Myocyte (in vitro differentiated cells): Measurements from ENCODE around the gene NBEAL2. TPM values are rescaled to one million over a fixed set of nuclear protein-coding genes. Genes with fewer than 3 reads are reported as not detected.

ENCODE experiments used
- DNase-seq: peaks from one replicate; pipeline ENCODE4 v3.0.0-alpha.2; 2012; ENCODE audit warnings: low read depth
- total RNA-seq: library from RNA; depleted of rRNA; stranded (reverse); fragments of >200 nt; gene quantifications from 2 replicates; pipeline ENCODE4 v1.2.3, GENCODE V29; 2014

The NBEAL2 gene
- total RNA-seq, 1 donor from 2014 or later = 2.3 TPM

- DNase-seq = no peak
These were observed 18.8 kb downstream of the NBEAL2 start for GRCh38 chr3:46998121-46998851.

DNA sequence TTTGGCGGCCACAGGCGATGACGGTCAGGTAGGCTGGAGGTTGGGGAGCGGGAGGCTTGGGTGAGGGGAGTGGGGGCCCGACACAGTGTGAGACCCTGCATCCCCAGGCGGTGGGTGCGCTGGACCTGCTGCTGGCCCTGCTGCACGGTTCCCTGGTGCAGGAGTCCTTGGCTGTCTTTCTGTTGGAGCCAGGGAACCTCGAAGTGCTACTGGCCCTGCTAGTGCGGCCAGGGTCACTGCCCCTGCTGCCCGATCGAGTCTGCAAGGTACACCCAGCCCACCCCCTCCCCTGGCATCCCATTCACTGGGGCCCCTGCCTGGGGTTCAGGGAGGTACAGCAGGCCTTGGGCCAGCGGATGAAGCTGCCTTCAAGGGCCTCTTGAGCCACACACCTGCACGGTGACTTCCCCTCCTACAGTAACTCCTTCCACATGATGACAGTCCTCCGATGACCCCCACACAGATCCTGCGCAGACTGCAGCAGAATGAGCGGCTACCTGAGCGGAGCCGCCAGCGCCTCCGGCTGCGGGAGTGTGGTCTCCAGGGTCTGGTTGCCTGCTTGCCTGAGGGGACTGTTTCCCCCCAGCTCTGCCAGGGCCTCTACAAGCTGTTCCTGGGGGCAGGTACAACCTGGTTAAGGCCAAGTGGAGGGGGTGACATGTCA, 19.5 kb downstream of the NBEAL2 start:
- no peak for DNase-seq

GRCh38 chr3:46999516-47000197, 20.2 kb downstream of the NBEAL2 start:
- DNase-seq = no peak

- peak; percentile 62 for DNase-seq
These were observed 20.8 kb downstream of the NBEAL2 start for GRCh38 chr3:47000198-47000815.

DNA sequence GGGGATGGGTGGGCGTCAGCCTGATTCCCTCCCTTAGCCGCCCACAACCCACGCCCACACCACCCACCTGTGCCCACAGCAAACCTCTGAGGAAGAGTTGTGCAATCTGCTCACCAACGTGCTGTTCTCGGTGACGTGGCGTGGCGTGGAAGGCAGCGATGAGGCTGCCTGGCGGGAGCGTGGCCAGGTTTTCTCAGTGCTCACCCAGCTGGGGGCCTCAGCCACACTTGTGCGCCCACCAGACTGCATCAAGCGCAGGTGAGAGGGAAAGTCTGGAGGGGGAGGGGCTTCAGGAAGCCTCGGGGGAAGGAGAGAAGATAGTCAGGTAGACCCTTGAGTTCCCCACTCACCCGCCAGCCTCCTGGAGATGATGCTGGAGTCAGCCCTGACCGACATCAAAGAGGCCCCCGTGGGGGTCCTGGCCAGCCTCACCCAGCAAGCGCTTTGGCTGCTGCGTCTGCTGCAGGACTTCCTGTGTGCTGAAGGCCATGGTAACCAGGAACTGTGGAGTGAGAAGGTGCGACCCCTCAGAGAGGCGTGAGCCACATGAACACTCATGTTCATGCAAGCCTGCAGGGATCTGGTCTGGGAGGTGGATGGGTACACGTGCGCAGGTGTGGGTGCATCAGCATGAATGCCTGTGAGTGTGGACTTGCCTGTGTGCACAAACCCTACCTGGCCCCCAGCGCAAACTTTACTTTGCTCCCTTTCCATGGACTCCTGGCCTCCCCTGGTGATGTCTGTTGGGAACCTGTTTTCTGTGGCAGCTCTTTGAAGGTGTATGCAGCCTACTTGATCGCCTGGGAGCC, 21.7 kb downstream of the NBEAL2 start:
- no peak for DNase-seq

DNA sequence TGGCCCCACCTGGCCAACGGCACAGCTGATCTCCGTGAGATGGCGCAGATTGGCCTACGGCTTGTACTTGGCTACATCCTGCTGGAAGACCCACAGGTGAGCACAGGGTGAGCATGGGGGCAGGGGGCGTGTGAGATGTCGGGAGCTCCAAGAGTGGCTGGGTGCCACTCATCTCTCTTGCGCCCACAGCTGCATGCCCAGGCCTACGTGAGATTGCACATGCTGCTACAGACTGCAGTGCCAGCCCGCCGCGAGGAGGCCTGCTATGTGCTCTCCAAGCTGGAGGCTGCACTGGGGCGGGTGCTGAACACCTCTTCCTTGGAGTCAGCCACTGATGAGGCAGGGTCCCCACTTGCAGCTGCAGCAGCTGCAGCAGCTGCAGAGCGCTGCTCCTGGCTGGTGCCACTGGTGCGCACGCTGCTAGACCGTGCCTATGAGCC, 22.3 kb downstream of the NBEAL2 start:
- no peak for DNase-seq

DNA sequence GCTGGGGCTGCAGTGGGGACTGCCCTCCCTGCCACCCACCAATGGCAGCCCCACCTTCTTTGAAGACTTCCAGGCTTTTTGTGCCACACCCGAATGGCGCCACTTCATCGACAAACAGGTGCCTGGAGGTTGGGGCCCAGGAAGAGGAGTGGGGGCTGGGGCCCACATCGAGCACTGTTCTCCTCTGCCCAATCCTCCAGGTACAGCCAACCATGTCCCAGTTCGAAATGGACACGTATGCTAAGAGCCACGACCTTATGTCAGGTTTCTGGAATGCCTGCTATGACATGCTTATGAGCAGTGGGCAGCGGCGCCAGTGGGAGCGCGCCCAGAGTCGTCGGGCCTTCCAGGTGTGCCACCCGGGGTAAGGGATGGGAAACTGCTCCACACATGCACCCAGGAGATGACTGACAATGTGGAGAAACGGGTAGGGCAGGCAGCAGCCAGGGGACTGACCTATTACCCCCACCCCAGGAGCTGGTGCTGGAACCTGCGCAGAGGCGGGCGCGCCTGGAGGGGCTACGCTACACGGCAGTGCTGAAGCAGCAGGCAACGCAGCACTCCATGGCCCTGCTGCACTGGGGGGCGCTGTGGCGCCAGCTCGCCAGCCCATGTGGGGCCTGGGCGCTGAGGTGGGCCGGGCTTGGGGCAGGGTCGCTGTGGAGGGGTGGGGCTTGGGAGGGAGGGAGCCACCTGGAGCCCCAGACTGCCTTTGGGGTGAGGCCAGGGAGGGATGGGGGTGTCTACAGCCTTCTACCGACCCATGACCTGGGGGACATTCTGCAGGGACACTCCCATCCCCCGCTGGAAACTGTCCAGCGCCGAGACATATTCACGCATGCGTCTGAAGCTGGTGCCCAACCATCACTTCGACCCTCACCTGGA, 22.9 kb downstream of the NBEAL2 start:
- DNase-seq = no peak

DNA sequence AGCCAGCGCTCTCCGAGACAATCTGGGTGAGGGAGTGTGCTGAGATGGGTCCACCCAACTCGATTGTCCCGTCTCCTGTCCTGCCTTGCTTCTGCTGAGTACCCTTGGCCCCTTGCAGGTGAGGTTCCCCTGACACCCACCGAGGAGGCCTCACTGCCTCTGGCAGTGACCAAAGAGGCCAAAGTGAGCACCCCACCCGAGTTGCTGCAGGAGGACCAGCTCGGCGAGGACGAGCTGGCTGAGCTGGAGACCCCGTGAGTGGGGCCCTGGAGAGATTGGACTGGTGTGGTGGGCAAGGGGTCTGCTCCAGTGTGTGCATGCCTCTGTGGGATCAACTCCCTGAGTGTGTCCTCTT, 23.6 kb downstream of the NBEAL2 start:
- no peak for DNase-seq

DNA sequence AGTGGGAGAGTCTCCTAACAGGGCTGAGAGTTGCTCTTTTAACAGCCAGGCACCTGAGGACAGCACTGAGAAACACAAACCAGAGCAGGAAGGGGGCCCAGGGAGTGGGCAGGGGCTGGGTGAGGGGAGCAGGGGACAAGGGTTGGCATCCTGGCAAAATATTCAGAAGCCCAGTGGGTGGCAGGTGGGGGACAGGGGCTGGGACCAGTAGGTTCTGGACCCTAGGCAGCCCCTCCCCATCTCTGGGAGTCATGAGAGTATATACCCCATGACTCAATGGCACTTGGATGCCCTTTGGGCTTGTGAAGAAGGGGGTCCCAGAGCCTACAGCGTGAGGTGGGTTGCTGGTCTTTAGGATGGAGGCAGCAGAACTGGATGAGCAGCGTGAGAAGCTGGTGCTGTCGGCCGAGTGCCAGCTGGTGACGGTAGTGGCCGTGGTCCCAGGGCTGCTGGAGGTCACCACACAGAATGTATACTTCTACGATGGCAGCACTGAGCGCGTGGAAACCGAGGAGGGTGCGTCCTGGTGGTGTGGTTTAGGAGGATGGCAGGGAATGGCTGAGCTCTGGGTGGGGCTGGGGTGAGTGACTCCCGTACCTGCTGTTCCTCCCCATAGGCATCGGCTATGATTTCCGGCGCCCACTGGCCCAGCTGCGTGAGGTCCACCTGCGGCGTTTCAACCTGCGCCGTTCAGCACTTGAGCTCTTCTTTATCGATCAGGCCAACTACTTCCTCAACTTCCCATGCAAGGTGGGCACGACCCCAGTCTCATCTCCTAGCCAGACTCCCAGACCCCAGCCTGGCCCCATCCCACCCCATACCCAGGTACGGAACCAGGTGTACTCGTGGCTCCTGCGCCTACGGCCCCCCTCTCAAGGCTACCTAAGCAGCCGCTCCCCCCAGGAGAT, 24.2 kb downstream of the NBEAL2 start:
- no peak for DNase-seq

- DNase-seq = no peak
These were observed 25.1 kb downstream of the NBEAL2 start for GRCh38 chr3:47004369-47005211.

- no peak for DNase-seq
These were observed 26.0 kb downstream of the NBEAL2 start for GRCh38 chr3:47005212-47006144.

DNA sequence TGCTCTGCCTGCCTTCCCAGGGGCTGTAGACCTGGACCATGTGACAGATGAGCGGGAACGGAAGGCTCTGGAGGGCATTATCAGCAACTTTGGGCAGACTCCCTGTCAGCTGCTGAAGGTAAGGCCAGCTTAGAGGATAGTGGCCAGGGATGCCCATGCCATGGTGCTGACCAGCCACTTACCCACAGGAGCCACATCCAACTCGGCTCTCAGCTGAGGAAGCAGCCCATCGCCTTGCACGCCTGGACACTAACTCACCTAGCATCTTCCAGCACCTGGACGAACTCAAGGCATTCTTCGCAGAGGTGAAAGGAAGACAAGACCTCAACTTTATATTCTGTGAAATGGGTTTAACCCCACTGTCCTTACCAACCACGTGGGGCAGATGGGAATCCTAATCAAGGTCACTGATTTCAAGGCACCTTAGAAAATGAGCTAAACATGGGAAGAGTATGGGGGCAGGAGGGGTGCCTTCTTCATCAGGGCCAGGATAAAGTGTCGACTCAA, 26.7 kb downstream of the NBEAL2 start:
- DNase-seq = no peak

- no peak for DNase-seq
These were observed 27.5 kb downstream of the NBEAL2 start for GRCh38 chr3:47007001-47007400.

DNA sequence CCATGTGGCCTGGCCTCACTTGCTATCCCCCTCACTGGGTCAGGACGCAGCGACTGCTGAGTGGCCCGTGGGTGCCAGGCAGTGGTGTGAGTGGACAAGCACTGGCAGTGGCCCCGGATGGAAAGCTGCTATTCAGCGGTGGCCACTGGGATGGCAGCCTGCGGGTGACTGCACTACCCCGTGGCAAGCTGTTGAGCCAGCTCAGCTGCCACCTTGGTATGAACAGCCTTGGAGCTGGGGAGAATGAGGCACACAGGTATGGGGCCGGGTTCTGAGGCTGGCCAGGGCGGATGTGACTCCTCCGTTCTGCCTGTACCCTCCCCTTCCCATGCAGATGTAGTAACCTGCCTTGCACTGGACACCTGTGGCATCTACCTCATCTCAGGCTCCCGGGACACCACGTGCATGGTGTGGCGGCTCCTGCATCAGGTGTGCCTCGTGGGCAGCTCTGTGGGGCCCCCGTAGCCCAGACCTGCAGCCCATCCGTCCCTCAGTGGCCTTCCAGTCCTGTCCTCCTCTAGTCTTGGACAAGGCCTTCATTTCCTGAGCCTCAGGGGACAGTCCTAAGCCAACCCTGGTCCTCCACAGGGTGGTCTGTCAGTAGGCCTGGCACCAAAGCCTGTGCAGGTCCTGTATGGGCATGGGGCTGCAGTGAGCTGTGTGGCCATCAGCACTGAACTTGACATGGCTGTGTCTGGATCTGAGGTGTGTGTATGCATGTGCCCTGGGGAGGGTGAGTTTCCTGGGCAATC, 28.2 kb downstream of the NBEAL2 start:
- DNase-seq = no peak

GRCh38 chr3:47008234-47008796, 28.8 kb downstream of the NBEAL2 start:
- DNase-seq = no peak

DNA sequence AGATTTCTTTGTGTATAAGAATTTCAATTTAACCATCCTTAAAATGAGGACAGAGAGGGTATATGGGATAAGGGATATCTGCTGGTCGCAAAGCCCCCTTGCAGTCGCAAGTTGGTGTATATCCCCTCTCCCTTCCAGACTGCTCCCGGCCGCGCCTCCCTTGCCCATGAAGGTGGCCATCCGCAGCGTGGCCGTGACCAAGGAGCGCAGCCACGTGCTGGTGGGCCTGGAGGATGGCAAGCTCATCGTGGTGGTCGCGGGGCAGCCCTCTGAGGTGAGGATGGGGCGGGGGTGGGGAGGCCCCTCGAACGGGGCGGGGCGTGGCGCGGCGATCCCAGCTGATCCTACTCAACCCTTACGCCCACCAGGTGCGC, 29.4 kb downstream of the NBEAL2 start:
- DNase-seq = no peak
